ENCODE measurements around the gene CCNI2.

- TF ChIP-seq CTCF (IDR thresholded peaks at IDR 0.05) (no peak), POLR2AphosphoS5 (IDR thresholded peaks at IDR 0.05) (no peak)
Observed at GRCh38 chr5:132708645-132709044, 38.6 kb upstream of the CCNI2 start.
